ENCODE data around the gene CNOT2. TPM values are rescaled to one million over a fixed set of nuclear protein-coding genes. Genes with fewer than 3 reads are reported as not detected.

Gene CNOT2
- total RNA-seq, 1 experiment from 2014 or later = 289 TPM

DNA sequence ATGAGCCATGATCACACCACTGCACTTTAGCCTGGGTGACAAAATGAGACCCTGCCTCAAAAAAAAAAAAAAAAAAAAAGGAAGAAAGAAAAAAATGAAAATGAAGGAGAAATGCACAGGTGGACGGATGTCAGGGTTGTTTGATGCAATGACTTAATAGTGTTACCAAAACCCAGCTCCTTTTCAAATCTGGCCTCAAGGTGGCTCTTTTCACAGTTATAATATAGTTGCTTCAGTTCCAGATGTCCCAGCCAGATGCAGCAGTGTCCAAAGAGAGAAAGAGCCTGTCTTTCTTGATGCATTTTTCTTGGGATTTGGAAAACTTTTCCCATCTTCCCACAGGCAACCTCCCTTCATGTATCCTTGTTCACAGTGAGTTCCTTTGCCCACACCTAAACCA, 159.4 kb downstream of the CNOT2 start:
- no peak overlapping the region for H3K9ac ChIP-seq (ENCODE audit: low read length)
- no peaks in the 10 kb centered on the region for H3K27me3 ChIP-seq (ENCODE audit: low read length)
- no peak overlapping the region for H3K4me3 ChIP-seq (ENCODE audit: low read length)
- peak overlapping the region; percentile 46; the same call in 1 of the 2 replicates for H3K27ac ChIP-seq (ENCODE audit: low read length)
- H4K20me1 ChIP-seq (ENCODE audit: insufficient read depth, low read depth, low read length) = peaks cover 25% of the 10 kb centered on the region; the same call in 1 of the 2 replicates
- H3K36me3 ChIP-seq (ENCODE audit: insufficient read depth, low read length) = peaks cover 92% of the 10 kb centered on the region
- no peak overlapping the region for H2AFZ ChIP-seq (ENCODE audit: low read length)
- DNase-seq = peak; percentile 66
- H3K79me2 ChIP-seq (ENCODE audit: low read length) = peaks cover 96% of the 10 kb centered on the region
- H3K4me2 ChIP-seq (ENCODE audit: low read depth, low read length, poor library complexity, severe bottlenecking) = no peak overlapping the region
- H3K4me1 ChIP-seq (ENCODE audit: low read length) = peaks cover 14% of the 10 kb centered on the region
- no peaks in the 10 kb centered on the region for H3K9me2 ChIP-seq (replicated peaks; ENCODE audit: insufficient read depth, low read length)
- H3K9me3 ChIP-seq (ENCODE audit: low read length) = no peaks in the 10 kb centered on the region

DNA sequence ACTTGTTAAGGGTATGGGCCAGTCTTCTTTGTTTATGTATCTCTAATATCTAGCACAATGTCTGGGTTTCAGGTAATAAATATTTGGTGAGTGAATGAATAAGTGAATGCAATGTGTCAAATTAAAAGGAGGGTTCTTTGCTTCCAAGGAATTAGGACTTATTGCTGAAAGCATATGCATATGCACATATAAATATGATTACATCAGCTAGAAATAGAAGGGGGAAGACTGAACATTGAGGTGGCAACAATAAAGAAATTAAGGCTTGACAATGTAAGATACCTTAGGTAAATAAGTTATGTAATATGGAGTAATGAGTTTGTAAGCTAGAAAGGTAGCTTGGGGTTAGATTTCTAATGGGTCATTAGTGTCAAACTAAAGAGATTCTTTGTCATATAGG, 160.6 kb downstream of the CNOT2 start:
- no peaks in the 10 kb centered on the region for H3K9me3 ChIP-seq (ENCODE audit: low read length)
- no peaks in the 10 kb centered on the region for H3K9me2 ChIP-seq (replicated peaks; ENCODE audit: insufficient read depth, low read length)
- no peak overlapping the region for H3K4me2 ChIP-seq (ENCODE audit: low read depth, low read length, poor library complexity, severe bottlenecking)
- H3K36me3 ChIP-seq (ENCODE audit: insufficient read depth, low read length) = peaks cover 93% of the 10 kb centered on the region
- no peak for DNase-seq
- peaks cover 15% of the 10 kb centered on the region; the same call in 1 of the 2 replicates for H4K20me1 ChIP-seq (ENCODE audit: insufficient read depth, low read depth, low read length)
- no peaks in the 10 kb centered on the region for H3K27me3 ChIP-seq (ENCODE audit: low read length)
- H3K4me1 ChIP-seq (ENCODE audit: low read length) = peaks cover 3% of the 10 kb centered on the region
- no peak overlapping the region for H3K9ac ChIP-seq (ENCODE audit: low read length)
- H3K27ac ChIP-seq (ENCODE audit: low read length) = peak overlapping the region; percentile 6; the same call in 1 of the 2 replicates
- no peak overlapping the region for H2AFZ ChIP-seq (ENCODE audit: low read length)
- peaks cover 96% of the 10 kb centered on the region for H3K79me2 ChIP-seq (ENCODE audit: low read length)
- H3K4me3 ChIP-seq (ENCODE audit: low read length) = no peak overlapping the region

Other genes with a start within 250 kb of the CNOT2 start
- gene KCNMB4, start 122.9 kb downstream of the CNOT2 start, total RNA-seq (2014; rRNA removed; shearing (Covaris generic); ENCODE audit: low replicate concordance) = 55.5 and 55.9 TPM in 2 replicates